Activated CD8-positive, alpha-beta T cell treated with anti-CD3 and anti-CD28 coated beads for 36 hours (primary cell): ENCODE results near the gene B4GALNT3. TPM values are rescaled to one million over a fixed set of nuclear protein-coding genes. Genes with fewer than 3 reads are reported as not detected.

Source experiments
- ATAC-seq: fragments of 200-7000 bp; cut with Tn5 transposase; one replicate; pipeline ENCODE4 v1.10.0; 2021; ENCODE audit warnings: mild to moderate bottlenecking, moderate library complexity
- CTCF ChIA-PET: fragments of 350-600 bp; sonication (Branson Sonifier 250); formaldehyde crosslinking; loops from one replicate; lab custom pipeline; 2021; ENCODE audit warnings: antibody characterized with exemption; lab: Charles Lee
- POLR2A ChIA-PET: fragments of 350-600 bp; sonication (Branson Sonifier 250); formaldehyde crosslinking; loops from one replicate; lab custom pipeline; 2021; ENCODE audit warnings: antibody characterized with exemption; lab: Charles Lee
- DNase-seq: peaks from one replicate; pipeline ENCODE4 v3.0.0-alpha.2; 2020
- H3K27ac Mint-ChIP-seq: one replicate; pipeline ENCODE4 v1.8.0; 2021; ENCODE audit warnings: mild to moderate bottlenecking, mixed read lengths
- H3K27me3 Mint-ChIP-seq: one replicate; pipeline ENCODE4 v1.8.0; 2021; ENCODE audit warnings: mixed read lengths
- H3K36me3 Mint-ChIP-seq: one replicate; pipeline ENCODE4 v1.8.0; 2021; ENCODE audit warnings: low read depth, mixed read lengths
- H3K4me1 Mint-ChIP-seq: one replicate; pipeline ENCODE4 v1.8.0; 2021; ENCODE audit warnings: low read depth, mixed read lengths
- H3K4me3 Mint-ChIP-seq: one replicate; pipeline ENCODE4 v1.8.0; 2021; ENCODE audit warnings: mild to moderate bottlenecking, moderate library complexity, mixed read lengths
- H3K9me3 Mint-ChIP-seq: one replicate; pipeline ENCODE4 v1.8.0; 2021; ENCODE audit warnings: mixed read lengths
- CTCF ChIP-seq: fragments of 200-600 bp; IDR thresholded peaks from one replicate; pipeline ENCODE4 v1.8.0; 2022; ENCODE audit warnings: antibody characterized with exemption, mild to moderate bottlenecking
- intact Hi-C: fragments of 100-400 bp; cut with micrococcal nuclease; formaldehyde crosslinking; loops from one replicate; pipeline ENCODE4 v1.10.0; 2022
- total RNA-seq, 2 experiments: library from RNA; stranded (reverse); gene quantifications; one replicate each; pipeline ENCODE4 v1.2.3, GENCODE V29; 2021

B4GALNT3 gene
- total RNA-seq, 2 experiments from 2014 or later = 2.8 to 3.4 TPM

GRCh38 chr12:520119-520518 is 60.4 kb downstream of the B4GALNT3 start:
- H3K9me3 Mint-ChIP-seq = no peaks in the 10 kb centered on the region
- no peaks in the 10 kb centered on the region for H3K4me1 Mint-ChIP-seq
- H3K27me3 Mint-ChIP-seq = peaks cover 2% of the 10 kb centered on the region
- ATAC-seq = no peak
- DNase-seq = no peak
- ChIA-PET POLR2A (no interaction called here), CTCF (interaction anchor here (1.1 to 1.5 kb wide), 3 partner anchors 12 to 26 kb away, joined by 3 to 4 read pairs (median 3); no protein-coding TSS in a partner anchor)
- H3K36me3 Mint-ChIP-seq = no peaks in the 10 kb centered on the region
- TF ChIP-seq CTCF = no peak
- H3K4me3 Mint-ChIP-seq = no peak overlapping the region
- no peak overlapping the region for H3K27ac Mint-ChIP-seq
- intact Hi-C loops = no loop called here

- POLR2A ChIA-PET = no interaction called here
- Mint-ChIP-seq H3K9me3 (no peaks in the 10 kb centered on the region), H3K36me3 (no peaks in the 10 kb centered on the region), H3K27me3 (peaks cover 2% of the 10 kb centered on the region), H3K27ac (no peak overlapping the region), H3K4me3 (no peak overlapping the region), H3K4me1 (no peaks in the 10 kb centered on the region)
- intact Hi-C loops = no loop called here
- ATAC-seq (no peak), DNase-seq (no peak)
- CTCF ChIA-PET = no interaction called here
- no peak for TF ChIP-seq CTCF
These were observed 63.1 kb downstream of the B4GALNT3 start for GRCh38 chr12:522692-523378.

- ATAC-seq (no peak), DNase-seq (no peak)
- TF ChIP-seq CTCF = no peak
- Mint-ChIP-seq H3K27ac (no peak overlapping the region), H3K27me3 (peaks cover 2% of the 10 kb centered on the region), H3K4me1 (no peaks in the 10 kb centered on the region), H3K9me3 (no peaks in the 10 kb centered on the region), H3K4me3 (no peak overlapping the region), H3K36me3 (no peaks in the 10 kb centered on the region)
- intact Hi-C loops = no loop called here
- ChIA-PET POLR2A (interaction anchor here (1.5 kb wide), 1 partner anchor 14 kb away, joined by 3 read pairs; no protein-coding TSS in a partner anchor), CTCF (interaction anchor here (1.9 kb wide), 1 partner anchor 23 kb away, joined by 4 read pairs; no protein-coding TSS in a partner anchor)
These were observed 64.6 kb downstream of the B4GALNT3 start for GRCh38 chr12:524167-524951.

- DNase-seq (no peak), ATAC-seq (no peak)
- H3K9me3 Mint-ChIP-seq = peaks cover 3% of the 10 kb centered on the region
- no peak overlapping the region for H3K27ac Mint-ChIP-seq
- no peaks in the 10 kb centered on the region for H3K27me3 Mint-ChIP-seq
- CTCF ChIA-PET = no interaction called here
- intact Hi-C loops = no loop called here
- no peaks in the 10 kb centered on the region for H3K4me1 Mint-ChIP-seq
- no peaks in the 10 kb centered on the region for H3K36me3 Mint-ChIP-seq
- TF ChIP-seq CTCF = no peak
- POLR2A ChIA-PET = interaction anchor here (1.5 kb wide), 1 partner anchor 12 kb away, joined by 3 read pairs; no protein-coding TSS in a partner anchor
- no peak overlapping the region for H3K4me3 Mint-ChIP-seq
These were observed 66.3 kb downstream of the B4GALNT3 start for GRCh38 chr12:526089-526488.

GRCh38 chr12:527241-527640 is 67.5 kb downstream of the B4GALNT3 start:
- Mint-ChIP-seq H3K27me3 (no peaks in the 10 kb centered on the region), H3K9me3 (peaks cover 7% of the 10 kb centered on the region), H3K4me1 (no peaks in the 10 kb centered on the region), H3K36me3 (no peaks in the 10 kb centered on the region), H3K27ac (no peak overlapping the region), H3K4me3 (no peak overlapping the region)
- no peak for TF ChIP-seq CTCF
- CTCF ChIA-PET = interaction anchor here (1.5 kb wide), 1 partner anchor 20 kb away, joined by 7 read pairs; no protein-coding TSS in a partner anchor
- intact Hi-C loops = no loop called here
- ATAC-seq = no peak
- no peak for DNase-seq
- POLR2A ChIA-PET = no interaction called here
